Upper lobe of left lung (tissue), 6 donors: ENCODE data around the gene IDI2. TPM values are rescaled to one million over a fixed set of nuclear protein-coding genes. Genes with fewer than 3 reads are reported as not detected.

Source experiments
- ATAC-seq, 2 donors: fragments of 200-7000 bp; cut with Tn5 transposase; one replicate each; pipeline ENCODE4 v1.9.1; 2022; ENCODE audit warnings: mild to moderate bottlenecking in 2 of 2, moderate library complexity in 2 of 2; ENCODE audit not compliant: low FRiP score in 2 of 2
- DNase-seq, 2 donors: peaks; one replicate each; pipeline ENCODE4 v3.0.0-alpha.2; 2019 to 2020
- H3K27ac ChIP-seq, 4 donors: fragments of 200-600 bp; sonication (generic); one replicate each; pipeline ENCODE4 v1.5.1; 2016 to 2019
- H3K27me3 ChIP-seq, 4 donors: fragments of 200-600 bp; sonication (generic); one replicate each; pipeline ENCODE4 v1.5.1; 2017 to 2019
- H3K36me3 ChIP-seq, 4 donors: fragments of 200-600 bp; sonication (generic); one replicate each; pipeline ENCODE4 v1.5.1; 2016 to 2019
- H3K4me1 ChIP-seq, 4 donors: fragments of 200-600 bp; sonication (generic); one replicate each; pipeline ENCODE4 v1.5.1; 2018 to 2019
- H3K4me3 ChIP-seq, 4 donors: fragments of 200-600 bp; sonication (generic); one replicate each; pipeline ENCODE4 v1.5.1; 2017 to 2019; ENCODE audit warnings: mild to moderate bottlenecking in 2 of 4, moderate library complexity in 1 of 4
- H3K9me3 ChIP-seq, 4 donors: fragments of 200-600 bp; sonication (generic); one replicate each; pipeline ENCODE4 v1.5.1; 2018 to 2019
- EP300 ChIP-seq, 4 donors: sonication (generic); formaldehyde crosslinking; IDR thresholded peaks; one replicate each; pipeline ENCODE4 v1.5.1; 2017; ENCODE audit warnings: antibody characterized with exemption in 4 of 4, control low read depth in 2 of 4
- POLR2A ChIP-seq, 4 donors: fragments of 450-650 bp; IDR thresholded peaks; one replicate each; pipeline ENCODE4 v1.5.1; 2016 to 2017; ENCODE audit warnings: antibody characterized with exemption in 4 of 4, mild to moderate bottlenecking in 2 of 4
- POLR2AphosphoS5 ChIP-seq, 2 donors: sonication (generic); formaldehyde crosslinking; IDR thresholded peaks; one replicate each; pipeline ENCODE4 v1.5.1; 2017; ENCODE audit warnings: antibody characterized with exemption in 2 of 2
- WGBS, 2 donors: methylation state at CpG; one replicate each; pipeline ENCODE4 v1.1.5; 2017 to 2018; 5-methylcytosine and 5-hydroxymethylcytosine counted together
- total RNA-seq, 6 donors: library from RNA; depleted of rRNA in 4 of 6; stranded (reverse); fragments of >200 nt in 4 of 6; gene quantifications; one replicate each; pipeline versions ENCODE4 v1.1.0 to v1.2.1, GENCODE V29; 2016 to 2021
- TF ChIP-seq, protein P1 (sequence below), 6 experiments: fragments of 450-650 bp in 4 of 6; fragments of 200-600 bp in 2 of 6; sonication (generic) in 2 of 6; IDR thresholded peaks; one replicate each; pipeline ENCODE4 v1.5.1; 2016 to 2019; ENCODE audit warnings: antibody characterized with exemption in 6 of 6
- donor health status: DM: no; HTN: no; CAD: no; lungs with moderate emphysema.
- donor health status: DM: no; HTN: yes; CAD: no; lungs with severe emphysema.

Gene IDI2
- total RNA-seq, 6 donors from 2014 or later = not detected

DNA sequence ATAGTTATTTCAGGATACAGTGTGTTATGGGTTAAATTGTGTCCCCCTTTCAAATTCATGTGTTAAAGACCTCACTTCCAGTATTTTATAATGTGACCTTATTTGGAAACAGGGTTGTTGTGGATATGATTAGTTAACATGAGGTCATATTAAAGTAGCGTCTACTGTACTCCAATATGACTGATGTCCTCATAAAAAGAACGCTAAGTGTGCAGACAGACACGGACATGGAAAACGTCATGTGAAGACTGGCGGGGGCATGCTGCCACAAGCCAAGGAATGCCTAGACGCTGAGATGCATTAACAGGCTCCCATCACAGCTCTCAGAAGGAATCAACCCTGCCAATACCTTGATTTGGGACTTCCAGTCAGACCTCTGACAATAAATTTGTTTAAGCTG is 29.0 kb upstream of the IDI2 start:
- Histone ChIP-seq H3K4me1 (peaks cover 36 to 59% (median 52%) of the 10 kb centered on the region in 4 donors), H3K9me3 (no peaks in the 10 kb centered on the region), H3K27ac (peak overlapping the region in 3 of 4 donors; percentile 98 to 100 (median 99)), H3K27me3 (no peaks in the 10 kb centered on the region), H3K36me3 (peaks cover 0 to 16% (median 2%) of the 10 kb centered on the region in 4 donors), H3K4me3 (peak overlapping the region in 1 of 4 donors; percentile 63)
- DNase-seq (no peak), ATAC-seq (no peak)
- 73% methylated on average over 6 of the region's 6 CpGs for WGBS, 2 donors
- TF ChIP-seq POLR2A (IDR thresholded peaks at IDR 0.05) (no peak), POLR2AphosphoS5 (IDR thresholded peaks at IDR 0.05) (no peak), EP300 (IDR thresholded peaks at IDR 0.05) (no peak)
- TF ChIP-seq, protein P1, sequence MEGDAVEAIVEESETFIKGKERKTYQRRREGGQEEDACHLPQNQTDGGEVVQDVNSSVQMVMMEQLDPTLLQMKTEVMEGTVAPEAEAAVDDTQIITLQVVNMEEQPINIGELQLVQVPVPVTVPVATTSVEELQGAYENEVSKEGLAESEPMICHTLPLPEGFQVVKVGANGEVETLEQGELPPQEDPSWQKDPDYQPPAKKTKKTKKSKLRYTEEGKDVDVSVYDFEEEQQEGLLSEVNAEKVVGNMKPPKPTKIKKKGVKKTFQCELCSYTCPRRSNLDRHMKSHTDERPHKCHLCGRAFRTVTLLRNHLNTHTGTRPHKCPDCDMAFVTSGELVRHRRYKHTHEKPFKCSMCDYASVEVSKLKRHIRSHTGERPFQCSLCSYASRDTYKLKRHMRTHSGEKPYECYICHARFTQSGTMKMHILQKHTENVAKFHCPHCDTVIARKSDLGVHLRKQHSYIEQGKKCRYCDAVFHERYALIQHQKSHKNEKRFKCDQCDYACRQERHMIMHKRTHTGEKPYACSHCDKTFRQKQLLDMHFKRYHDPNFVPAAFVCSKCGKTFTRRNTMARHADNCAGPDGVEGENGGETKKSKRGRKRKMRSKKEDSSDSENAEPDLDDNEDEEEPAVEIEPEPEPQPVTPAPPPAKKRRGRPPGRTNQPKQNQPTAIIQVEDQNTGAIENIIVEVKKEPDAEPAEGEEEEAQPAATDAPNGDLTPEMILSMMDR (IDR thresholded peaks at IDR 0.05) = no peak

DNA sequence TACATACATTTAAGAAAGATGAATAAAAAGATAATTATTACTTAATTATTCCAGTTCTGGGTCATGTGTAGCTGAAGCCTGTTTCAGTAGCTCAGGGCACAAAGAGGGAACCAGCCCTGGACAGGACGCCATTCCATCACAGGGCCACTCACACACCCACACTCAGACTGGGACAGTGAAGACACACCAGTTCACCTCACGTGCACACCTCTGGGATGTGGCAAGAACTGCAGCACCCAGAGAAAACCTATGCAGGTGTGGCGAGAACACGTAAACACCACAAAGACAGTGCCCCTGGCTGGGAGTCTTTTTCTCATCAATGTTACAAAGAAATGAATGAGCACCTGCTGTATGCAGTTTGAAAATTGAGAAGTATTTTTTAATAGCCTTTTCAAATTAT is 24.9 kb upstream of the IDI2 start:
- ATAC-seq (no peak), DNase-seq (peak in 1 of 2 donors; percentile 82)
- Histone ChIP-seq H3K4me1 (peaks cover 40 to 59% (median 50%) of the 10 kb centered on the region in 4 donors), H3K27me3 (no peaks in the 10 kb centered on the region), H3K4me3 (peak overlapping the region in 2 of 4 donors; percentile 70 to 82), H3K27ac (peak overlapping the region in 3 of 4 donors; percentile 97 to 99 (median 99)), H3K9me3 (no peaks in the 10 kb centered on the region), H3K36me3 (peaks cover 0 to 16% (median 2%) of the 10 kb centered on the region in 4 donors)
- TF ChIP-seq EP300 (IDR thresholded peaks at IDR 0.05) (no peak), POLR2AphosphoS5 (IDR thresholded peaks at IDR 0.05) (peak in 1 of 2 donors; percentile 39), POLR2A (IDR thresholded peaks at IDR 0.05) (no peak)
- TF ChIP-seq, protein P1 (IDR thresholded peaks at IDR 0.05) = peak in 1 of 6 experiments; percentile 10
- WGBS, 2 donors = 62 to 68% methylated on average over 4 of the region's 4 CpGs

DNA sequence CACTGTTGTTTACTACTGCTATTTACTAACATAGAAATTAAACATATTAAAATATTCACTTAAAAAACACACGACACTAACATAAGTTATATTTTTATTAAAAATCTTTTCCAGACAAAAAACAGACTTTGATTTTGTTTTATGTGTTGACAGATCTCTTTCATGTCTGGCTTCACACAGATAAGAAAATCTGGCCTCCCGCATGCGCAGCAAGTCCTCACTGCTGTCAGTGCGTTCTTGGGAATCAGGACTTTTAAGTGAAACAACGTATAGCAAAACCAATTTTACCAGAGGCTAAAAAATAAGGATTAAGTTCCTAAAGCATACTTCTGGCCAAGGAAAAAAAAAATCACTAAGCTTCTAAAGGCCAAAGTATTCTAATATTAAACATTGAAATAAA is 24.5 kb upstream of the IDI2 start:
- Histone ChIP-seq H3K4me3 (peak overlapping the region in 3 of 4 donors; percentile 70 to 82 (median 74)), H3K27me3 (no peaks in the 10 kb centered on the region), H3K9me3 (no peaks in the 10 kb centered on the region), H3K36me3 (peaks cover 0 to 16% (median 2%) of the 10 kb centered on the region in 4 donors), H3K27ac (peak overlapping the region; percentile 97 to 99 (median 98)), H3K4me1 (peaks cover 41 to 59% (median 51%) of the 10 kb centered on the region in 4 donors)
- WGBS, 2 donors = 41 to 43% methylated on average over 5 of the region's 5 CpGs
- ATAC-seq = no peak
- TF ChIP-seq EP300 (IDR thresholded peaks at IDR 0.05) = no peak
- TF ChIP-seq POLR2AphosphoS5 (IDR thresholded peaks at IDR 0.05) = no peak
- TF ChIP-seq POLR2A (IDR thresholded peaks at IDR 0.05) = no peak
- TF ChIP-seq, protein P1 (IDR thresholded peaks at IDR 0.05) = no peak
- no peak for DNase-seq

DNA sequence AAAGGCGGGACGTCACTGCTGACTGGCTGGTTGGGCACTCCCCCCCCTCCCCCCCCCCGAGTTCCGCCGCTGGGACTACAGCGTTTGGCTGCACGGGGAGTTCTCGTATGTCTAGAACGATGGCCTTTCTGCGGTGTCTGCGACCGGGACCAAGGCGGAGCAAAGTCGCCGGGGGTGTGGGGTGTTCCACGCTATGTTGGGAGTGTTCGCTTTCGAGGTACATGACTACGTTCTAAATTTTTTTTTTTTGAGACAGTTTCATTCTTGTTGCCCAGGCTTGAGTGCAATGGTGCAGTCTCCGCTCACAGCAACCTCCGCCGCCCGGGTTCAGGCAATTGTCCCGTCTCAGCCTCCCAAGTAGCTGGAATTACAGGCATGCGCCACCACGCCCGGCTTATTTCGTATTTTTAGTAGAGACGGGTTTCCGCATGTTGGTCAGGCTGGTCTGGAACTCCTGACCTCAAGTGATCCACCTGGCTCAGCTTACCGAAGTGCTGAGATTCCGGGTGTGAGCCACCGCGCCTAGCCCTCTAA is 23.8 kb upstream of the IDI2 start:
- Histone ChIP-seq H3K27me3 (no peaks in the 10 kb centered on the region), H3K4me1 (peaks cover 40 to 59% (median 50%) of the 10 kb centered on the region in 4 donors), H3K4me3 (peak overlapping the region; percentile 51 to 82 (median 72)), H3K27ac (peak overlapping the region; percentile 97 to 99 (median 98)), H3K36me3 (peaks cover 0 to 16% (median 2%) of the 10 kb centered on the region in 4 donors), H3K9me3 (no peaks in the 10 kb centered on the region)
- DNase-seq (no peak), ATAC-seq (no peak)
- TF ChIP-seq EP300 (IDR thresholded peaks at IDR 0.05) = no peak
- TF ChIP-seq POLR2AphosphoS5 (IDR thresholded peaks at IDR 0.05) = no peak
- TF ChIP-seq POLR2A (IDR thresholded peaks at IDR 0.05) = no peak
- TF ChIP-seq, protein P1 (IDR thresholded peaks at IDR 0.05) = no peak
- 1% methylated on average over 16 to 34 of the region's 34 CpGs for WGBS, 2 donors
